TTC549 (cell line): ENCODE results near the gene GALNT5.
"Not testable (repeated sequence)": the region's sequence is repeated elsewhere in the genome, so short reads cannot be mapped to it uniquely, and the experiment has no call there.

Experiments used
- FAIRE-seq: peaks from 2 replicates; lab custom pipeline; 2012; peaks lifted over from hg19 to GRCh38; lab: Jason Lieb, UNC

The GALNT5 gene

GRCh38 chr2:157251932-157252331 lies 5.6 kb upstream of the GALNT5 start:
- no peak for FAIRE-seq

GRCh38 chr2:157252529-157252928 lies 5.0 kb upstream of the GALNT5 start:
- FAIRE-seq: no peak

GRCh38 chr2:157254041-157254440 lies 3.5 kb upstream of the GALNT5 start:
- no peak for FAIRE-seq

- no peak for FAIRE-seq
Measured at GRCh38 chr2:157255746-157256145, 1.8 kb upstream of the GALNT5 start.

- no peak for FAIRE-seq
Measured at GRCh38 chr2:157256626-157257025, 879 bp upstream of the GALNT5 start.

GRCh38 chr2:157258520-157259326 lies 1.2 kb downstream of the GALNT5 start:
- no peak for FAIRE-seq

- no peak for FAIRE-seq
Measured at GRCh38 chr2:157259386-157259785, 1.9 kb downstream of the GALNT5 start.

GRCh38 chr2:157259960-157260359 lies 2.5 kb downstream of the GALNT5 start:
- FAIRE-seq: no peak

- FAIRE-seq: no peak
Measured at GRCh38 chr2:157260533-157261198, 3.2 kb downstream of the GALNT5 start.

- no peak for FAIRE-seq
Measured at GRCh38 chr2:157261199-157261782, 3.8 kb downstream of the GALNT5 start.

GRCh38 chr2:157262248-157262647 lies 4.7 kb downstream of the GALNT5 start:
- FAIRE-seq: no peak

- FAIRE-seq: no peak
Measured at GRCh38 chr2:157264099-157264498, 6.6 kb downstream of the GALNT5 start.

GRCh38 chr2:157265825-157266224 lies 8.3 kb downstream of the GALNT5 start:
- FAIRE-seq: no peak

- no peak for FAIRE-seq
Measured at GRCh38 chr2:157267476-157267875, 10.0 kb downstream of the GALNT5 start.

- FAIRE-seq: no peak
Measured at GRCh38 chr2:157269060-157269459, 11.6 kb downstream of the GALNT5 start.

- FAIRE-seq: no peak
Measured at GRCh38 chr2:157269922-157270321, 12.4 kb downstream of the GALNT5 start.

GRCh38 chr2:157271590-157272203 lies 14.2 kb downstream of the GALNT5 start:
- no peak for FAIRE-seq

- not testable (repeated sequence) for FAIRE-seq
Measured at GRCh38 chr2:157279311-157279710, 21.8 kb downstream of the GALNT5 start.

- no peak for FAIRE-seq
Measured at GRCh38 chr2:157281316-157281715, 23.8 kb downstream of the GALNT5 start.

- FAIRE-seq: no peak
Measured at GRCh38 chr2:157283468-157283867, 26.0 kb downstream of the GALNT5 start.

- no peak for FAIRE-seq
Measured at GRCh38 chr2:157287160-157287559, 29.7 kb downstream of the GALNT5 start.

GRCh38 chr2:157290525-157290924 lies 33.0 kb downstream of the GALNT5 start:
- no peak for FAIRE-seq

- FAIRE-seq: no peak
Measured at GRCh38 chr2:157291018-157291417, 33.5 kb downstream of the GALNT5 start.
